Measurements from ENCODE around the gene SAYSD1.

- TF ChIP-seq EZH2 (IDR thresholded peaks at IDR 0.05; ENCODE audit: low read depth, low read length, severe bottlenecking) (no peak), TBP (IDR thresholded peaks at IDR 0.05; ENCODE audit: low read depth, low read length) (no peak), SUZ12 (IDR thresholded peaks at IDR 0.05; ENCODE audit: low read length) (no peak), RFX5 (IDR thresholded peaks at IDR 0.05; ENCODE audit: borderline replicate concordance, low read depth, low read length) (no peak), EP300 (IDR thresholded peaks at IDR 0.05; ENCODE audit: borderline replicate concordance in 1 of 2, low read depth in 2 of 2, low read length in 2 of 2) (no peak)
- TF ChIP-seq, protein P1, sequence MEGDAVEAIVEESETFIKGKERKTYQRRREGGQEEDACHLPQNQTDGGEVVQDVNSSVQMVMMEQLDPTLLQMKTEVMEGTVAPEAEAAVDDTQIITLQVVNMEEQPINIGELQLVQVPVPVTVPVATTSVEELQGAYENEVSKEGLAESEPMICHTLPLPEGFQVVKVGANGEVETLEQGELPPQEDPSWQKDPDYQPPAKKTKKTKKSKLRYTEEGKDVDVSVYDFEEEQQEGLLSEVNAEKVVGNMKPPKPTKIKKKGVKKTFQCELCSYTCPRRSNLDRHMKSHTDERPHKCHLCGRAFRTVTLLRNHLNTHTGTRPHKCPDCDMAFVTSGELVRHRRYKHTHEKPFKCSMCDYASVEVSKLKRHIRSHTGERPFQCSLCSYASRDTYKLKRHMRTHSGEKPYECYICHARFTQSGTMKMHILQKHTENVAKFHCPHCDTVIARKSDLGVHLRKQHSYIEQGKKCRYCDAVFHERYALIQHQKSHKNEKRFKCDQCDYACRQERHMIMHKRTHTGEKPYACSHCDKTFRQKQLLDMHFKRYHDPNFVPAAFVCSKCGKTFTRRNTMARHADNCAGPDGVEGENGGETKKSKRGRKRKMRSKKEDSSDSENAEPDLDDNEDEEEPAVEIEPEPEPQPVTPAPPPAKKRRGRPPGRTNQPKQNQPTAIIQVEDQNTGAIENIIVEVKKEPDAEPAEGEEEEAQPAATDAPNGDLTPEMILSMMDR (IDR thresholded peaks at IDR 0.05; ENCODE audit: control extremely low read depth in 1 of 3, insufficient read depth in 1 of 3, low read depth in 1 of 3, low read length in 3 of 3): no peak
These were observed 3.9 kb upstream of the SAYSD1 start for GRCh38 chr6:39118921-39119320.

All from H1 (cell line).